HG02610 (cell line): ENCODE measurements around the gene CR1.
"Not testable (repeated sequence)": the region's sequence is repeated elsewhere in the genome, so short reads cannot be mapped to it uniquely, and the experiment has no call there.

ENCODE experiments used
- ATAC-seq: cut with Tn5 transposase; IDR thresholded peaks from one replicate; pipeline ENCODE4 v1.9.1; 2021; ENCODE audit warnings: mild to moderate bottlenecking, moderate library complexity; ENCODE audit not compliant: unreplicated experiment

The CR1 gene

DNA sequence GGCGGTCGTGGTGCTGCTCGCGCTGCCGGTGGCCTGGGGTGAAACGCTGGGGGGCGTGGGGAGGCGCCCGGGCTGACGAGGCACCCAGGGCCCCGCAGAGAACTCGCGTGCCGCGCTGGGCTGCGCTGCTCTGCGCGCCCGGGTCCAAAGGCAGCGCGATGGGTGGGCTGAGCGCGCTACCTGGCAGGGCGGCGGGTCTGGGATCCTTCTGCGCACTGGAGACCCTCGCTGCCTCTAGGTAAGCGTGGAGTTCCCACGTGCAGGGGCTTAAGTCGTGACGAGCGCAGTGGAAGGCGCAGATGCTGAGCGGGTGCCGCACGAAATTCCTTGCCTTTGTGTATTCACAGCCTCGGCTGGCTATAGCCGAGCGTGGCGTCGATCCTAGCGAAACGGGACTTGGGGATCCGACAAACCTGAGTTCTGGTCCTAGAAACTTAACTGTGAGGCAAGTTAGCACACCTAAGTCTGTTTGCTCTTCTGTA lies 173.6 kb downstream of the CR1 start:
- ATAC-seq: no peak

DNA sequence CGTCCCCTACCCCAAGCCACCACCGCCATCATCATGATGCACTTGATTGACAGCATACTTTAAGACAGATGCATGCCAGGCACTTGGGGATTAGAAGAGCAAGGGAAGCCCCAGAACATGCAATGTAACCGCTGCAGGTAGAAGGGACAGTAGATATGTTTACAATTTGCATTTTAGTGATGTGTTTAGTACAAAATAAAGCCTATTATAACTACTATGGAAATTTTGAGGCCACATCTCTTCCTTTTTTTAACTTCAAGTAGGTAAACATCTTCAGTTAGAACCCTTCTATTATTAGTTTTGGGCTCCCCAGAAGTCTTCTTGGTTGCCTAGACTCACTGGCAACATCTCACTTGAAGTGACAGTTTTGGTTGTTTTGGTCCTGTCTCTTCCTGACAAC lies 174.2 kb downstream of the CR1 start:
- peak; percentile 80 for ATAC-seq

DNA sequence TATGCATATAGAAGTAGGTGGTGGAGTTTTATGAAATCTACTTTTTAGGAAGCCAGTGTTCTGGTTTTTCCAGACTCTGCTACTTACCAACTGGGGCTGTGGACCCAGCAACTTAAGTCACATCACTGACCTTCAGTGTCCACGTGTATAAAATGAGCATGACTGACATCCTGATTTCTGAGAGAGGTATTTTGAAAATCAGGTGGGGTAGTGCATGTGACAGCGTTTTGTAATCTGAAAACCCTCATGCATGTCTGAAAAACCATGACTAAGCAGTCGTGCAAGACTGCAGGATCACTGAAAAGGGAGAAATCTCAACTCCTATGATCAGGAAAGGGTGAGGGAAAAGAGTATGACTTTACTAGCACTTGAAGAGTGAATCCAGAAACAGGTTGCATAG lies 175.0 kb downstream of the CR1 start:
- ATAC-seq: no peak

DNA sequence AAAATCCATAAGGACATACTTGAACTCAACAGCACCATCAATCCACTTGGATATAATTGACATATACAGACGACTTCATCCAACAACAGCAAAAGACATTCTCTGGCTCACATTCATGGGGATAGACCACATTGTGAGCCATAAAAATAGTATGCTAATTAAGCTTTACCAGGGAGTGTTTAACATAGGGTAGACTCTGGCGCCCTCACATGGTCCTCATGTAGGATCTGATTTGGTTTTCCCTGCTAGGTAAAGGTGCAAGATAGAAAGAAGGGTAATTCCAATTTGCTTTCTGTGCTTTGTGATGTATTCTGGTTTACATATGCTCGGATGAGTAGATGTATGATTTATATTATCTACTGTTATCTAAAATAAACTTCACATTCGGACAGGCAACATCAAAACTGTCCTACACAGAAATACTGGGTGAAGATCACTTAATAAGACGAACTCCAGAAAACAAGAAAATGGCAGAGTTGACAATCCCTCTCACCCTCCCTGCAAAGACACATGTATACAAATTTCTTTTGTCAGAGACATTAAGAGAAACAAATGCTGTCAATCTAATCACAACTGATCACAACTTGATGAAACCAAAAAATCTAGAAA lies 176.7 kb downstream of the CR1 start:
- ATAC-seq: no peak

DNA sequence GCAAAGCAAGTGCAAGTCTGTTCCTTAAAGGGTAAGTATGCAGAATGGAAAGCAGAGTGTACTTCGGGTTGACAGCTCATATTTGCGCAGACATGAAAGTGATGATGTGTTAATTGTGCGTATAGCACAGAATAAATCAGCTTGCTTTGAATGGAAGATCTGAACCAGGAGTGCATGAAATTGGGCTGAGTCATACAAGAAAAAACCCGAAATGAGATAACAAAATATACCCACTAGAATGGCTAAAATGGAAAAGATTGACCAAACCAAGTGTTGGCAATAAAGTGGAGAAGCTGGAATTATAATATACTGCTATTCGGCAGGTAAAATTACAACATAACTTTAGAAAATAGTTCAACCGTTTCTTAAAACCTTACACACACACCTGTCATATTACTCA lies 177.4 kb downstream of the CR1 start:
- no peak for ATAC-seq

DNA sequence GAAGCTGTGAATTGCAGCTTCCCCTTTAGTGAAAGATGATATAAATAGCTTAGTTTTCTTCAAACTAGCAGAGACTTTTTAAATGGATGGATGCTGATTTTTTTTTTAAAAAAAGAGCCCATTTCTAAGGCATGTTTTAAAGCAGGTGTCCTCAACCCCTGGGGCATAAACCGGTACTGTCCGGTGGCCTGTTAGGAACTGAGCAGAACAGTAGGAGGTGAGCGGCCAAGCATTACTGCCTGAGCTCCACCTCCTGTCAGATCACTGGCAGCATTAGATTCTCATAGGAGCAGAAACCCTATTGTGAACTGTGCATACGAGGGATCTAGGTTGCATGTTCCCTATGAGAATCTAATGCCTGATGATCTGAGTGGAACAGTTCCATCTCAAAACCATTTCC lies 180.2 kb downstream of the CR1 start:
- ATAC-seq: no peak

DNA sequence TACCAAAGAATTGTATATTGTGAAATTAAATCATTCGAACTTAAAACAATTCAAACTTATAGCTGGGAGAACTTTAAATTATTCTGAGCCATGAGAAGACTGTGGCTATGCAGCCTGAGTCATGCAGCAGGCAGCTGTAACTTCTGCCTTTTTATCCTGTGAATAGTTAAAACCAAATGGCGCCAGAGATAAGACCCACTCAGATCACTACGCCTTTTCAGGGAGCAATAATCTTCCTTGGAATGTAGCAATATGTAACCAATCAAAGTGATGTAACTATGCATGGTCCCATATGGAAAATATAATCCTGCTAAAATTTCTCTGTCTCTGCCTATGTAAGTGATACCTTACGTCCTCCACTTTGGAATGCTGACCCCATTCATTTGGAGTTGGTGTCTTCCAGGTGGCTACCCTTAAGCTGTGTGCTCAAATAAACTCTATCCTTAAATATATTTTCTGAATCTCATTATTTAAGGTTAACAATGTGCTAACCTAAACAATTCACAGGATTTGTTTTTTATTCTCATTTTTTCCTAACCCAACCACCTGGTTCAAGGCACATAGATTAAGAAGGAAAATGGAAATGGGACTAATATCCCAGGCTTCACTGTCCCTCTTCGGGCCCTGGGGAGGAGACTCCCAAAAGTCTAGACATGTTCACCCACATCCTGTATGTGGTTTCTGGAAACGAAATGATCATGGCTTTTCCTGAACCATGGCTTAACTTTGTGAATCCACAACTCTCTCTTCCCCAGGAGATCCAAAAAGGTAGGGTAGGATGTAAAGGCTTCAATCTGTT lies 184.8 kb downstream of the CR1 start:
- not testable (repeated sequence) for ATAC-seq

DNA sequence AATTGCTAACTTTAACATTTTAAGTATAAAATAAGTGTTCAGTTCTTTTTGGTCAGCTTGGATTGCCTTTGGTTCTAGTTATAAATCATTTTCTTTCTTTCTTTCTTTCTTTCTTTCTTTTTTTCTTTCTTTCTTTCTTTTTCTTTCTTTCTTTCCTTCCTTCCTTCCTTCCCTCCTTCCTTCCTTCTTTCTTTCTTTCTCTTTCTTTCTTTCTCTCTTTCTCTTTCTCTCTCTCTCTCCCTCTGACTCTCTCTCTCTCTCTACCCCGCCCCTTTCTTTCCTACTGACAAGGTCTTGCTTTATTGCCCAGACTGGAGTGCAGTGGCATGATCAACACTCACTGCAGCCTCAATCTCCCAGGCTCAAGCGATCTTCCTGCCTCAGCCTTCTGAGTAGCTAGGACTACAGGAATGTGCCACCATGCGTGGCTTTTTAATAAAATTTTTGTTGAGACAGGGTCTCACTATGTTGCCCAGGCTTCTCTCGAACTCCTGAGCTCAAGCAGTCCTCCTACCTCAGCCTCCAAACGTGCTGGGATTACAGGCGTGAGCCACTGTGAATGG lies 187.0 kb downstream of the CR1 start:
- not testable (repeated sequence) for ATAC-seq

DNA sequence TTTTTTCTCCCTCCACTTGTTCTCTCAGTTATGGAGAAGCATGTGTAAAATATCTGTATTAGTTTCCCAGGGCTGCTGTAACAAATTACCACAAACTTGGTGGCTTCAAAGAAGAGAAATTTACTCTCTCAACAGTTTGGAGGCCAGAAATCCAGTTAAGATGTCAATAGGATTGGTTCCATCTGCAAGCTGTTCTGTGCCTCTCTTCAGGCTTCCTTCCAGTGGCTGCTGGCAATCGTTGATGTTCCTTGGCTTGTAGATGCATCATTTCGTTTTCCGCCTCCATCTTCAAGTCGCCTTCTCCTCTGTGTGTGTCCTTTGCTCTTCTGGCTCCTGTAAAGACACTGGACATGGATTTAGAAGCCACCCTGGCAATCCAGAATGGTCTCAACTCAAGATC lies 194.6 kb downstream of the CR1 start:
- not testable (repeated sequence) for ATAC-seq

DNA sequence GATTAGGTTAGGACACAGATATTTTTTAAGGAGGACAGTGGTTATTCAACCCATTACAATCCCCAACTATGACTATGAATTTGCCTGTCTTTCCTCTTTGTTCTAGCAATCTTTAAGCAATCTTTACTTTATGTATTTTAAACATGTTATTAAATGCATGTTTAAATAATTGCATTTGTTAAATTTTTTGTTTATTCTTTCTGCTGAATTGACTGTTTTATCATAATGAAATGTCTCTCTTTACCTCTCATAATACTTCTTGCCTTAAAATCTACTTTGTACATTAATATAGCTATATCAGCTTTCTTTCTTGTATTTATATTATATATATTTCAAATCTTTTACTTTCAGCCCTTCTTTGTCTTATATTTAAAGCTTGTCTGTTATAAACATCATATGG lies 195.1 kb downstream of the CR1 start:
- no peak for ATAC-seq
